ENCODE measurements around the gene FLT1. TPM values are rescaled to one million over a fixed set of nuclear protein-coding genes. Genes with fewer than 3 reads are reported as not detected.

FLT1 gene
- total and polyA plus RNA-seq, 2 of the 13 experiments (the other 11 are each of a cell fraction or from before 2014, with no cell fraction given) = 0.02 TPM; not detected in 1

DNA sequence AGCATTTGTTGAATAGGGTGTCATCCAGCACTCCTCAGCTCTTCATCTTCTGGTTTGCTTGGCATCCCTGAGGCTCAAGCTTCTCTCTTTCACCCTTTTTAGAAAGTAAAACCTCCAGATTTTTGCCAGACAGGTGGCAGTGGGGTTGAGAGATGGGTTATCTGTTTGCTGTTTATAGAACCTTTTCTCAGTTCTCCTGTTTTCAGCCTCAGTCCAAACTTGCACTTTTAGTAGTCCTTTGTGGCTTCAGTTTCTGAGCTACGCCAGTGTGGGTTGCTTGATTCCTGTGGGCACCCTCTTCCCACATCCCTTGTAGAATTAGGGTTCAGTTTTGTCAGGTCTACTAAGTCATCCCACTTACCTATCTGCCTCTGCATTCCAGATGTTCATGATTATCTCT lies 208.7 kb downstream of the FLT1 start (continued):
- no peak for TF ChIP-seq ARID2 (CRISPR knock-in tag; IDR thresholded peaks at IDR 0.05; ENCODE audit: borderline replicate concordance)
- TF ChIP-seq POLR2AphosphoS5 (IDR thresholded peaks at IDR 0.05; ENCODE audit: low read depth, low read length) = no peak

DNA sequence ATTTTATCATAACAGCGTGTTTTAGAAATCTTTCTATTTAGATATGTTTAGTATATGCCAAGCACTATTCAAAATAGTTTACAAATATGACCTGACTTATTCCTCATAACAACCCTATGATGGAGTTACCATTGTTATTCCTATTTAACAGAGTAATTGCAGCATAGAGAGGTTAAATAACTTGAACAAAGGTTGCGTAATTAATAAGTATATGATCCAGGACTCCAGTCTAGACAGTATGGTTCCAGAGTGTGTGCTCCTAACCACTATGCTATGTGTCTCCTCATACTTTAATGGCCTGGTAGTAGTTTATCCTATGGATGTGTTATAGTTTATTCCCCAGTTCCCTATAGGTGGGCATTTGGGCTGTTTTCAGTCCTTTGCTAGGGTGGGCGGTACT lies 211.3 kb downstream of the FLT1 start:
- no peak overlapping the region for H2AFZ ChIP-seq (ENCODE audit: low read length)
- H3K9ac ChIP-seq (ENCODE audit: insufficient read depth, low read depth, low read length) = no peak overlapping the region
- no peaks in the 10 kb centered on the region for H3K79me2 ChIP-seq (ENCODE audit: insufficient read depth, low read length)
- DNase-seq (ENCODE audit: low spot score) (no peak), ATAC-seq (no peak), FAIRE-seq (no peak)
- intact Hi-C loops (cut with micrococcal nuclease; ENCODE audit: unreplicated experiment) (no loop called here), in situ Hi-C loops (cut with HindIII; ENCODE audit: extremely low pct_ligation_motif_present, low pct_unique_long_range_greater_than_20kb) (no loop called here)
- BruUV-seq (replicated peaks) = no TSS peak
- no peaks in the 10 kb centered on the region for H4K20me1 ChIP-seq (ENCODE audit: insufficient read depth, low read length)
- no peak overlapping the region for H3K4me3 ChIP-seq (replicated peaks in 1 of 3; ENCODE audit: insufficient read depth in 1 of 3, low read depth in 2 of 3, low read length in 3 of 3)
- no peaks in the 10 kb centered on the region for H3K27me3 ChIP-seq (ENCODE audit: control insufficient read depth in 1 of 2, insufficient read depth in 2 of 2, low read length in 2 of 2)
- H3K4me1 ChIP-seq (ENCODE audit: insufficient read depth, low read length) = no peaks in the 10 kb centered on the region
- H3K27ac ChIP-seq (ENCODE audit: extremely low read length, insufficient read depth, low read length) = no peak overlapping the region
- H3K4me2 ChIP-seq (ENCODE audit: low read depth, low read length) = no peak overlapping the region
- ChIA-PET CTCF (ENCODE audit: low intra/inter-chr PET ratio, low total read pairs) (no interaction called here), POLR2A (no interaction called here)
- H3K36me3 ChIP-seq (replicated peaks in 1 of 2; ENCODE audit: control insufficient read depth in 1 of 2, insufficient read depth in 2 of 2, low read length in 2 of 2) = peaks cover 1 to 20% of the 10 kb centered on the region in 2 experiments; a peak in 4 of 5 replicates
- no peaks in the 10 kb centered on the region for H3K9me3 ChIP-seq (ENCODE audit: low read length)
- TF ChIP-seq SRSF9 (IDR thresholded peaks at IDR 0.05; ENCODE audit: borderline replicate concordance, insufficient read depth, low read depth, low read length, poor library complexity, severe bottlenecking) = no peak
- TF ChIP-seq, protein P1, sequence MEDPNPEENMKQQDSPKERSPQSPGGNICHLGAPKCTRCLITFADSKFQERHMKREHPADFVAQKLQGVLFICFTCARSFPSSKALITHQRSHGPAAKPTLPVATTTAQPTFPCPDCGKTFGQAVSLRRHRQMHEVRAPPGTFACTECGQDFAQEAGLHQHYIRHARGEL (CRISPR knock-in tag; IDR thresholded peaks at IDR 0.05) = no peak
- TF ChIP-seq SIX4 (CRISPR knock-in tag; IDR thresholded peaks at IDR 0.05) = no peak
- TF ChIP-seq CEBPB (IDR thresholded peaks at IDR 0.05; ENCODE audit: borderline replicate concordance, low read depth, low read length) = peak; percentile 74
- WGBS (ENCODE audit: low lambda C conversion rate) = 95% methylated on average over 3 of the region's 3 CpGs

DNA sequence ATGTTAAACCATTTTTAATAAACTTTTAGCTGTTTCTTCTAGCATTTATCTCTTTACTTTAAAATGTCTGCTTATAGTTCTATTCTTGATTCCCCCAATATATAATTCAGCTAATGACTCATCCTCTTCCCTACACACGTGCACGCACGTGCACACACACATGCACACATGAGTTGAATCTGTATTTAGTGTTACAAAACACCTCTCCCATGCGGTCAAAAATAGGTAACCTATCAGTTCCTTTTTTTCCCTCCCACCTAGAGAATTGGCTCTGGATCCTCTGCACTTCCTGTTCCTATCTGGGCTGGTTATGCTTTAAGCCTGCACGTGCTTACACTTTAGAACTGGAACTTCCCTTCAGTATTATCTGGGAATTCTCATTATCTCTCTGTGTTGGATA lies 212.5 kb downstream of the FLT1 start:
- DNase-seq (ENCODE audit: low spot score) = no peak
- FAIRE-seq = no peak
- H4K20me1 ChIP-seq (ENCODE audit: insufficient read depth, low read length) = no peaks in the 10 kb centered on the region
- ATAC-seq = no peak
- no peak overlapping the region for H2AFZ ChIP-seq (ENCODE audit: low read length)
- no peaks in the 10 kb centered on the region for H3K4me1 ChIP-seq (ENCODE audit: insufficient read depth, low read length)
- H3K4me2 ChIP-seq (ENCODE audit: low read depth, low read length) = no peak overlapping the region
- ChIA-PET CTCF (ENCODE audit: low intra/inter-chr PET ratio, low total read pairs) (no interaction called here), POLR2A (no interaction called here)
- no peaks in the 10 kb centered on the region for H3K9me3 ChIP-seq (ENCODE audit: low read length)
- H3K9ac ChIP-seq (ENCODE audit: insufficient read depth, low read depth, low read length) = no peak overlapping the region
- no peak overlapping the region for H3K27ac ChIP-seq (ENCODE audit: extremely low read length, insufficient read depth, low read length)
- H3K36me3 ChIP-seq (replicated peaks in 1 of 2; ENCODE audit: control insufficient read depth in 1 of 2, insufficient read depth in 2 of 2, low read length in 2 of 2) = peaks cover 5 to 27% of the 10 kb centered on the region in 2 experiments; a peak in 4 of 5 replicates
- no peak overlapping the region for H3K4me3 ChIP-seq (replicated peaks in 1 of 3; ENCODE audit: insufficient read depth in 1 of 3, low read depth in 2 of 3, low read length in 3 of 3)
- H3K79me2 ChIP-seq (ENCODE audit: insufficient read depth, low read length) = no peaks in the 10 kb centered on the region
- WGBS (ENCODE audit: low lambda C conversion rate) = 98% methylated on average over 5 of the region's 5 CpGs
- H3K27me3 ChIP-seq (ENCODE audit: control insufficient read depth in 1 of 2, insufficient read depth in 2 of 2, low read length in 2 of 2) = no peaks in the 10 kb centered on the region
- intact Hi-C loops (cut with micrococcal nuclease; ENCODE audit: unreplicated experiment) = no loop called here
- no TSS peak for BruUV-seq (replicated peaks)
- in situ Hi-C loops (cut with HindIII; ENCODE audit: extremely low pct_ligation_motif_present, low pct_unique_long_range_greater_than_20kb) = no loop called here
- TF ChIP-seq SSRP1 (CRISPR knock-in tag; IDR thresholded peaks at IDR 0.05) (no peak), CAMTA2 (CRISPR knock-in tag; IDR thresholded peaks at IDR 0.05; ENCODE audit: borderline replicate concordance) (no peak), IRX3 (CRISPR knock-in tag; IDR thresholded peaks at IDR 0.05; ENCODE audit: borderline replicate concordance, low read depth) (no peak), HNRNPLL (IDR thresholded peaks at IDR 0.05; ENCODE audit: low read depth, low read length, poor library complexity, severe bottlenecking) (no peak), NBN (conservative IDR thresholded peaks at IDR 0.05) (no peak), MYNN (CRISPR knock-in tag; IDR thresholded peaks at IDR 0.05; ENCODE audit: low read depth) (no peak), ZNF841 (CRISPR knock-in tag; IDR thresholded peaks at IDR 0.05; ENCODE audit: borderline replicate concordance) (no peak), PHF20 (CRISPR knock-in tag; IDR thresholded peaks at IDR 0.05) (no peak), PHF8 (CRISPR knock-in tag; IDR thresholded peaks at IDR 0.05) (no peak), FOXK1 (CRISPR knock-in tag; IDR thresholded peaks at IDR 0.05; ENCODE audit: borderline replicate concordance, low read depth) (no peak), MBNL3 (CRISPR knock-in tag; conservative IDR thresholded peaks at IDR 0.05) (no peak), ZBTB38 (CRISPR knock-in tag; IDR thresholded peaks at IDR 0.05) (no peak), HNF4A (CRISPR knock-in tag; IDR thresholded peaks at IDR 0.05) (no peak), HNF4G (IDR thresholded peaks at IDR 0.05; ENCODE audit: borderline replicate concordance, low read depth, low read length) (no peak), HNF4G (CRISPR knock-in tag; IDR thresholded peaks at IDR 0.05; ENCODE audit: borderline replicate concordance, low read depth) (no peak)
